ENCODE measurements around the gene PDK4. TPM values are rescaled to one million over a fixed set of nuclear protein-coding genes. Genes with fewer than 3 reads are reported as not detected.

Gene PDK4
- total and polyA plus RNA-seq, 3 donors from 2014 or later: 24.9 to 32.8 (median 29.6) TPM

DNA sequence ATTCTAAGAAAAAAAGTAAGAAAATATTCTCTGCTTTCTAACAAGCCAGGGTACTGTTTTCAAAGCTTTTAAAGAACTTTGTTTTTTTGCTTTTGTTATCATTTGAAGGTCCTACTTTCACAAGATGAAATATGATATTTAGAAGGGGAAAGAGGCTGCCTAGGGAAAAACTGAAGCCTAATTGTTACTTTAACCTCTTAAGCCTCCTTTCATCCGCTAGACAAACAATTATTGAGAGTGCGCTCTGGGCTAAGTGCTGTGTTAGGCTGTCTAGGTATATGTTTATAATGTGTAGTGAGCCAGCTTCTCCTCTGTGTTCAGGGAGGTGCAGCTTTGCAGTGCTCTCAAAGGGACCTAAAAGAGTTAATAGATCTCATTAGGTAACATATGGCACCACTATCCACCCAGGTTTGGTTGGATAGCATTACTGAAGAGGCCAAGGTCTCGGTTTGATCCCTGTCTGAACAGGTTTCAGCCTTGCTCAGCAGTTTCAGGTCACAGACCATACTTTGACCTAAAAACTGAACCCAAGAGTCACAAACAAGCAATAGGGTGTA lies 17.9 kb downstream of the PDK4 start:
- Histone ChIP-seq H3K9me3 (no peaks in the 10 kb centered on the region), H3K4me3 (no peak overlapping the region), H3K36me3 (ENCODE audit: low read depth, missing control alignments) (no peaks in the 10 kb centered on the region), H3K27ac (no peak overlapping the region), H3K4me1 (no peaks in the 10 kb centered on the region), H3K27me3 (no peaks in the 10 kb centered on the region)
- intact Hi-C loops (cut with DNase I; ENCODE audit: low total_unique reads): no loop called here
- no peak for DNase-seq
- WGBS, 2 donors: 35 to 43% methylated on average over 3 of the region's 3 CpGs
- TF ChIP-seq, protein P1, sequence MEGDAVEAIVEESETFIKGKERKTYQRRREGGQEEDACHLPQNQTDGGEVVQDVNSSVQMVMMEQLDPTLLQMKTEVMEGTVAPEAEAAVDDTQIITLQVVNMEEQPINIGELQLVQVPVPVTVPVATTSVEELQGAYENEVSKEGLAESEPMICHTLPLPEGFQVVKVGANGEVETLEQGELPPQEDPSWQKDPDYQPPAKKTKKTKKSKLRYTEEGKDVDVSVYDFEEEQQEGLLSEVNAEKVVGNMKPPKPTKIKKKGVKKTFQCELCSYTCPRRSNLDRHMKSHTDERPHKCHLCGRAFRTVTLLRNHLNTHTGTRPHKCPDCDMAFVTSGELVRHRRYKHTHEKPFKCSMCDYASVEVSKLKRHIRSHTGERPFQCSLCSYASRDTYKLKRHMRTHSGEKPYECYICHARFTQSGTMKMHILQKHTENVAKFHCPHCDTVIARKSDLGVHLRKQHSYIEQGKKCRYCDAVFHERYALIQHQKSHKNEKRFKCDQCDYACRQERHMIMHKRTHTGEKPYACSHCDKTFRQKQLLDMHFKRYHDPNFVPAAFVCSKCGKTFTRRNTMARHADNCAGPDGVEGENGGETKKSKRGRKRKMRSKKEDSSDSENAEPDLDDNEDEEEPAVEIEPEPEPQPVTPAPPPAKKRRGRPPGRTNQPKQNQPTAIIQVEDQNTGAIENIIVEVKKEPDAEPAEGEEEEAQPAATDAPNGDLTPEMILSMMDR (IDR thresholded peaks at IDR 0.05): no peak
- no peak for TF ChIP-seq POLR2A (IDR thresholded peaks at IDR 0.05)

DNA sequence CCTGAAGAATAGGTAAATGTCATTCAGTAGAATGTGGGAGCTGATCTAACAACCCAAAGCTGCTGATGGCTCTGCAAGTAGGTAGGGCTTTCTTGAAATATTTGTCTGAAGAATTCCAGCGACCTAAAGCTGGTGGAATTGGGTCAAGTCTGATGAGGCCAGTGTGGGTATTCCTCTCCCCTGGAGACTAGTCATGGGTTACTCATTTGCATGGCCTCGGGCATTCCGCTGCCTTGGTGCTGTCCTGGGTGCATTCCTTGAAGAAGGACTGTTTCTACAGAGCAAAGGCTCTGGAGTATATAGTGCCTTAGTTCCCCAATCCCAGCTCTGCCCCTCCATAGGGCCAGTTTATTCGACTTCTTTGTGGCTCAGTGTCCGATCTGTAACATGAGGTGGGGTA lies 19.2 kb downstream of the PDK4 start:
- Histone ChIP-seq H3K36me3 (ENCODE audit: low read depth, missing control alignments) (no peaks in the 10 kb centered on the region), H3K4me3 (no peak overlapping the region), H3K27me3 (no peaks in the 10 kb centered on the region), H3K9me3 (no peaks in the 10 kb centered on the region), H3K27ac (no peak overlapping the region), H3K4me1 (no peaks in the 10 kb centered on the region)
- DNase-seq: no peak
- no peak for TF ChIP-seq POLR2A (IDR thresholded peaks at IDR 0.05)
- TF ChIP-seq, protein P1 (IDR thresholded peaks at IDR 0.05): no peak
- WGBS, 2 donors: 67 to 73% methylated on average over 5 of the region's 5 CpGs
- intact Hi-C loops (cut with DNase I; ENCODE audit: low total_unique reads): no loop called here

GRCh38 chr7:95569720-95570119 lies 26.6 kb downstream of the PDK4 start:
- intact Hi-C loops (cut with DNase I; ENCODE audit: low total_unique reads): no loop called here
- no peaks in the 10 kb centered on the region for H3K27me3 ChIP-seq
- no peaks in the 10 kb centered on the region for H3K4me1 ChIP-seq
- H3K9me3 ChIP-seq: no peaks in the 10 kb centered on the region
- no peak for DNase-seq
- no peak overlapping the region for H3K27ac ChIP-seq
- no peaks in the 10 kb centered on the region for H3K36me3 ChIP-seq (ENCODE audit: low read depth, missing control alignments)
- H3K4me3 ChIP-seq: no peak overlapping the region
- WGBS, 2 donors: 95 to 96% methylated on average over 2 of the region's 2 CpGs
- no peak for TF ChIP-seq POLR2A (IDR thresholded peaks at IDR 0.05)
- TF ChIP-seq, protein P1 (IDR thresholded peaks at IDR 0.05): no peak

GRCh38 chr7:95560674-95561073 lies 35.6 kb downstream of the PDK4 start:
- Histone ChIP-seq H3K27ac (no peak overlapping the region), H3K36me3 (ENCODE audit: low read depth, missing control alignments) (no peaks in the 10 kb centered on the region), H3K4me1 (no peaks in the 10 kb centered on the region), H3K4me3 (no peak overlapping the region), H3K27me3 (no peaks in the 10 kb centered on the region), H3K9me3 (no peaks in the 10 kb centered on the region)
- no peak for DNase-seq
- intact Hi-C loops (cut with DNase I; ENCODE audit: low total_unique reads): no loop called here
- TF ChIP-seq, protein P1 (IDR thresholded peaks at IDR 0.05): no peak
- TF ChIP-seq POLR2A (IDR thresholded peaks at IDR 0.05): no peak
- 54 to 59% methylated on average over 2 of the region's 2 CpGs for WGBS, 2 donors

- TF ChIP-seq, protein P1 (IDR thresholded peaks at IDR 0.05): no peak
- TF ChIP-seq POLR2A (IDR thresholded peaks at IDR 0.05): no peak
- intact Hi-C loops (cut with DNase I; ENCODE audit: low total_unique reads): no loop called here
- H3K4me1 ChIP-seq: no peaks in the 10 kb centered on the region
- H3K4me3 ChIP-seq: no peak overlapping the region
- H3K27ac ChIP-seq: no peak overlapping the region
- H3K36me3 ChIP-seq (ENCODE audit: low read depth, missing control alignments): no peaks in the 10 kb centered on the region
- DNase-seq: no peak
- 63 to 76% methylated on average over 3 of the region's 3 CpGs for WGBS, 2 donors
- no peaks in the 10 kb centered on the region for H3K9me3 ChIP-seq
- no peaks in the 10 kb centered on the region for H3K27me3 ChIP-seq
Measured at GRCh38 chr7:95558864-95559263, 37.5 kb downstream of the PDK4 start.
